Endometrium (tissue), 2 donors: ENCODE measurements around the gene SPRR1A.
"Not testable (repeated sequence)": the region's sequence is repeated elsewhere in the genome, so short reads cannot be mapped to it uniquely, and the experiment has no call there.

ENCODE experiments used
- FAIRE-seq: peaks from 2 replicates; lab custom pipeline; 2012; peaks lifted over from hg19 to GRCh38; lab: Jason Lieb, UNC
- donor health status: control.
- donor health status: control.

SPRR1A gene

GRCh38 chr1:152972196-152972886 lies 11.5 kb upstream of the SPRR1A start:
- no peak for FAIRE-seq

- no peak for FAIRE-seq
These were observed 7.2 kb upstream of the SPRR1A start for GRCh38 chr1:152976688-152977087.

- FAIRE-seq, result no peak
These were observed 6.3 kb upstream of the SPRR1A start for GRCh38 chr1:152977614-152978013.

DNA sequence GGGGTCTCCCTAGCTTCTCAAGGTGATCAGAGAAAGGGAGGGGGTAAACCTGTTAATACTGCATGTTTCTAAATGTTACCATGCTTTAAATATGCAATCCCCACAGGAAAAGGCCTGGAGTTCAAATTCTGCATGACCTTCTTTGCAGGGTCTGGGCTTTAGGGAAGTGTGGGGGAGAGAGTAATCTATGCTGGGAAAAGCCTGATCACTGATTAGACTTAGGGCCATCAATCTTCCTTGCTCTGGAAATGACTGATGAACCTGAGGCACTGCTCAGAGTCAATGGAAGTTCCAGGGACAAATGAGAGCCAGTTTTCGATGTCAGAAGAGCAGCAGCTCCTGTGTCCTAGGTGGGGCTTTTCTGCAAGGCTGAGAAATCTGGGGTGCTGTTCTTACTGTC lies 3.2 kb upstream of the SPRR1A start:
- FAIRE-seq, result no peak

GRCh38 chr1:152981146-152981871 lies 2.6 kb upstream of the SPRR1A start:
- FAIRE-seq, result no peak

DNA sequence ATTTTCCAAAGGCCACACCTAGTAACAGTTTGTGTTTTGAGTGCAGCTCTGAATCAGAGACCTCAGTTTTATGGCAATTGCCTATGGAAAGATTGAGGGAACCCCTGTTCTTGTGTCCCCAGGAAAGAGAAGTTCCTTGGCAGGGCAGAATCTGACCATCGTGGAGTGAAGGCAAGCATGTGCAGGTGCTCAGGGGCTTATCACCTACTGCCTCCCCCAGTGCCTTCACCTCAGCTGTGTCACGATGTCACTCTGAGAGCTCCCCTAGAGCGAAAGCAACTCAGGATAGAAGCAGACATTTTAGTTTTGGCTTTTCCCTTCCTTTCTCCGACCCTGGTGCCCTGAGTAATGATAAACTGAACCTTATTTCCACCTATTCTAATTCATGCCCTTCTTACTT lies 1.8 kb upstream of the SPRR1A start:
- FAIRE-seq, result no peak

DNA sequence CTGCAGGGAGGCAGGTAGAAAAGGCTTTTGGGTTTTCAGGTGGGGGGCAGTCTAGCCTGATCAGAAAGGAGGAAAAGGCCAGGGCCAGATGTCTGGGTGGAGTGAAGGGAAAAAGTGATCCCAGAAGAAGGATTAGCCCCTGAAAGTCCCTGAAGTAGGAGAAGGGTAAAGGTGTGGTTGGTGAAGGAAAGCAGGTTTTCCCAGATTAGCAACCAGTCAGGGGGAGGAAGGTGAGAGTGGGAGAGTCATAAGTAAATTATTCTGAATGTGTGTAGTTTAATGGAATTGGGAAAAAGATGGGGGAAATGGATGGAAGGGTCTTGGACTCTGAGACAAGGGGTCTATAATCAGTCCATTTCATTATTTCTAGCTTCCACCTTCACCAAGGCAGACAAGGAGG lies 647 bp upstream of the SPRR1A start:
- no peak for FAIRE-seq

GRCh38 chr1:152986578-152986977 lies 2.7 kb downstream of the SPRR1A start:
- FAIRE-seq, result no peak

DNA sequence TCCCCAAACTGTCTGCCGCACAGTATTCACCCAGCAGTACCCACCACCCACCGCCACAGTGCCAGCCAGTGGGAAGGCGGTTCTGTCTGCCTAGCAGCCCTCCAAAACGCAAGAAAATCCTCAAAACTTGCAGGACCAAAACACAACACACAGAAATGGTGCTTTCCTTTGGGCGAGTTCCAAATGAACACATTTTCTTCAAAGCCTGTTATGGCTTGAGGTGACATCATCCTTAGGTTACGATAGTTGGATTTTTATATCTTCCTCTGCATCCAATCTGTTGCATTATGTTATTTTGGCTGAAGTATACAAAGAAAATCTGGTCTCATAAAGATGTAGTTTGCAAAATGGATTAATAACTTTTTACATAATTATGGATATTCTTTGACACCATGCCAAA lies 9.3 kb downstream of the SPRR1A start:
- no peak for FAIRE-seq

DNA sequence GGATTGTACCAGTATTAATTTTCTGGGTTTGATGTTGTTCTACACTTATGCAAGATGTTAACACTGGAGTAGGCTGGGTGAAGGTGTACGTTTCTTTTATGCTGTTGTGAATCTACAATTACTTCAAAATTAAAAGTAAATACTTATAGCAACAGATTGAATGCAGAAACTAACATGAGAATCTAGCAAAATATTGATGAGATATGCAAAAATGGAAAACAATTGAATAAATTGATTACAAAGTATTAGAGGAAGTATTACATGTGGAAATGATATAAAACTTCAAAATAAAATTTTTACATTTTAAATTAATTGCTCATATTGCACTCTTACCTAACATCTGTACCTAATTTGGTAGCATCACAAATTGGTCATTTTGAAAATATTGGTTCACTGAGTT lies 12.0 kb downstream of the SPRR1A start:
- no peak for FAIRE-seq

- no peak for FAIRE-seq
These were observed 12.9 kb downstream of the SPRR1A start for GRCh38 chr1:152996633-152997400.

- FAIRE-seq, result no peak
These were observed 14.0 kb downstream of the SPRR1A start for GRCh38 chr1:152997901-152998300.

- no peak for FAIRE-seq
These were observed 14.6 kb downstream of the SPRR1A start for GRCh38 chr1:152998476-152998875.

DNA sequence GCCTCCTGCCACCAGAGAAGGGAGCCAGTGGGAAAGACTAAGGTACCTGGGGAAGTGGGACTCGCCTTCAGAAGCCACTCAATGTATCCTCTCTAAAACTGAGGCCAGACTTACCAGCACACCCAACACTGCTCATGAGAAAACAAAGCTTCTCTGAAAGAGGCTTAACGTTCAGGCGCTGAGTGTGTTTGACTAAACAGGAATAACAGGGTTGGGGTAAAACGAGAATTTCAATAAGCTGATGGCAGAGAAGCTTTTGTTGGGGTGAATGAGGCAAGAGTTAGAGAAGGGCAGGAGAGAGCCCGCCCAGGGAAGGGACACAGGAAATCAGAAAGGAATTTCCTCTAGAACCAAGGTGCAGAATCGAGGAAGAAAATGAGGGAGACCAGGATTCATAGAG lies 15.9 kb downstream of the SPRR1A start:
- no peak for FAIRE-seq

DNA sequence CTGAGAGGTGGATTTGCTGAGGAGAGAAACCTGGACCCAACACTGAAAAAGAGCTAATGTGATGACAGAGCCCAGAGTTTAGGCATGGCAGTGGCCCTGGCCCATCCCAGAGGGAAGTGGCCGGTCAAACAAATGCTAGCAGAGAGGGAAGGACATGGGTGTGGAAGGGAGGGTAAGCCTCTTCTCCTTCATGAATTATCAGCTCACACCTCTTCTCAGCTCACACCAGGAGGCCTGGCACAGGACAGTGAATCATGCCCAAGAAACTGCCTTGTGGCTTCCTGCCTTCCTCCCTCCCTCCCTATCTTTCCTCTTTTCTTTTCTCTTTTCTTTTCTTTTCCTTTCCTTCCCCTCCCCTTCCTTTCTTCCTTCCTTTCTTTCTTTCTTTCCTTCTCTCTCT lies 16.4 kb downstream of the SPRR1A start:
- no peak for FAIRE-seq

DNA sequence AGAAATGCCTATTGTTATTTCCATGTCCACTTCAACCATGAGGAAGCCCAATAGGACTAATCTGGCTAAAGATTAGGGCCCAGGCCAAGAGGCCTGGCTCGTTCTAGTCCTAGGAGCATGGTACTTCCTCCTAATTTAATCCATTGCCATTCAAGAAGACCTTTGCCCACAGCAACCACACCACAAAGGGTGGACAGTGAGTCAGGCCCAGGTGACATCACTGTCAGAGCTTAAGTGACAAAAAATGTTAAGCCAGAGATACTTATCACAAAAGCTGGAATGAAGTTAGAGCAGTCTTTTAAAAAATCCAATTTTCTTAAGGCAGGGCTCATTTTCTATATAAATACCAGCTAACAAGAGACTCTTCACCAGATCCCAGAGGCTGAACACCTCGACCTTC lies 17.5 kb downstream of the SPRR1A start, which contains the start of gene SPRR3:
Gene SPRR3, plus strand, starts transcription at position 368 of the 400 bp plus-strand sequence. CDS start 1,272 bp downstream, outside the sequence.
- no peak for FAIRE-seq

DNA sequence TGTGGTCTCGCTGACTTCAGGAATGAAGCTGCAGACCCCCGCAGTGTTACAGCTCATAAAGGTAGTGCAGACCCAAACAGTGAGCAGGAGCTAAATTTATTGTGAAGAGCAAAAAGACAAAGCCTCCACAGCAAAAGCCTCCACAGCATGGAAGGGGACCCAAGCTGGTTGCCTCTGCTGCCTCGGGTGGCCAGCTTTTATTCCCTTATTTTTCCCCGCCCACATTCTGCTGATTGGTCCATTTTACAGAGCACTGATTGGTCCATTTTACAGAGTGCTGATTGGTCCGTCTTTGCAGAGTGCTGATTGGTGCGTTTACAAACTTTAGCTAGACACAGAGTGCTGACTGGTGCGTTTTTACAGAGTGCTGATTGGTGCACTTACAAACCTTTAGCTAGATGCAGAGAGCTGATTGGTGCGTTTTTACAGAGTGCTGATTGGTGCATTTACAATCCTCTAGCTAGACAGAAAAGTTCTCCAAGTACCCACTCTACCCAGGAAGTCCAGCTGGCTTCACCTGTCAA lies 27.4 kb downstream of the SPRR1A start:
- not testable (repeated sequence) for FAIRE-seq

GRCh38 chr1:153021829-153022228 lies 37.9 kb downstream of the SPRR1A start:
- FAIRE-seq, result not testable (repeated sequence)

- FAIRE-seq, result not testable (repeated sequence)
These were observed 38.5 kb downstream of the SPRR1A start for GRCh38 chr1:153022340-153022739.

DNA sequence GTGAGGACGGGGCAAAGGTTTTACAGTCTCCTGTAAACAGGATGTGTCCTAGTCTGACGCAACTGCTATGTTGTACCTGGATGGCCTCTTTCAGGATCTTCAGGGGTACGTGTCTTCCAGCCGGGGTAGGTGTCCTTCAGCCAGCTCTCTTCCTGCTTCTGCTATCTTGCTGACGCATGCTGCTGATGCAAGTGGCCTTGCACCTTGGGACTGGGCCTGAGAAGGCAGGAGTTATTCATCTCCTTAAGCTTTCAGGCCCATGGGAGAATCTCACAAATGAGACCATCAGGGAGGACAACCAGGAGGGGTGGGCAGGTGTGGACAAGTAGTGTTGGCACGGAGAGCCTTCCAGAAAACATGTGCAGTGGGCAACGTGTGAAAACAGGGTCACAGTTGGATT lies 39.2 kb downstream of the SPRR1A start:
- no peak for FAIRE-seq

GRCh38 chr1:153024413-153024812 lies 40.5 kb downstream of the SPRR1A start:
- no peak for FAIRE-seq

- no peak for FAIRE-seq
These were observed 41.9 kb downstream of the SPRR1A start for GRCh38 chr1:153025797-153026196.

GRCh38 chr1:153028766-153029165 lies 44.9 kb downstream of the SPRR1A start:
- no peak for FAIRE-seq
